ENCODE data around the gene RYK.

The RYK gene

DNA sequence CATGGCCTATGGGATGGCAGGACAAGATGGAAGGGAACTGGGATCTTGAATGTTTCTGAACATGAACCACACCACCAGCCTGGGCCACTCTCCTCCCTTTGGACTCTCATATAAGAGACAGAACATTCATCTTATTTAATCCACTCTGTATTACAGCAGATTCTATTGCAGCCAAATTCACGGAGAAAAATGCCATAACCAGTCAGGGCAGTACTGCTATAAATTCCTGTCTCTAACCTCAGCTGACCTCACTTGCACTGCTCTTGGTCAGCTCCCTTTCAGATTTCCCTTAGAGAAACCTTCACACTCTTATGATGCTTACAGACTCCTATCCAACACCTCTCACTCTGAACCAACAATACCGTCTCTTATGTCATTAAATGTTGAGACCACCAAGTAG, 101.4 kb downstream of the RYK start:
- DNase-seq (ENCODE audit: low read depth in 2 of 2) = no peak

DNA sequence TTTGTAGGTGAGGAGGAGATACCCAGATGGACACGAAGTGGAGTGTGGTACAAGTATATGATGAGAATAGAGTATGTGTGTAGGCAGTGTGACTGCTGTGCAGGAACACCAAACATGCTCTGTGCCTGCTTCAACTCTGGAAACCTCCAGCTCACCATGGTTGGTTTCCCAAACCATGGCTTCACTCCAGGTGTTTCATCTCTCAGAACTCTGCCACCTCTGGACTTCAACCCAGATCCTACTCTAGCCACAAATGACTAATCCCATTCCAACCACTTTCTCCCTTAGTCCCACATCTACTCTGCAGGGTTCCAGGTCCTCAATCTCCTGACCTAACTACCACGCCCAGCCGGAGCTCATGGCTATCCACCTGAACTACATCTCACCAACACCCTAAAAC, 102.1 kb downstream of the RYK start:
- no peak for DNase-seq (ENCODE audit: low read depth in 2 of 2)

DNA sequence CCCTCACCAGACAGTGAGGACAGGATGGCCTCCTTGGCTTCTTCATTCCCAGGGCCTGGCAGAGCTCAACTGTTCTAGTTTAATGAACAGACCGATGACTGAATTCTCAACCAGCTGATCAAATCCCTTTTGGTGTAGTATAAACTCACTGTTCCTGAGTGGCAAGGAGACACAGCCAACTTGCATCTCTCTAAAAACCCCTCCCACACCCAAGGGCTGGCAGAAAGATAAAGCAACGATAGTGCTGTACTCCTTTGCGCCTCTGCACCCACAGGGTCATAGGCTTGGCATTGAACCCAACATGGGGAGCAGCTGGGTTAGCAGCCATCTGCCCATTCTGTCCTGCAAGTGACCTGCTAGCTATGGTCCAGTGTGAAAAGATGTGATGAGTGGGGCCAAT, 103.2 kb downstream of the RYK start:
- DNase-seq (ENCODE audit: low read depth in 2 of 2) = no peak

DNA sequence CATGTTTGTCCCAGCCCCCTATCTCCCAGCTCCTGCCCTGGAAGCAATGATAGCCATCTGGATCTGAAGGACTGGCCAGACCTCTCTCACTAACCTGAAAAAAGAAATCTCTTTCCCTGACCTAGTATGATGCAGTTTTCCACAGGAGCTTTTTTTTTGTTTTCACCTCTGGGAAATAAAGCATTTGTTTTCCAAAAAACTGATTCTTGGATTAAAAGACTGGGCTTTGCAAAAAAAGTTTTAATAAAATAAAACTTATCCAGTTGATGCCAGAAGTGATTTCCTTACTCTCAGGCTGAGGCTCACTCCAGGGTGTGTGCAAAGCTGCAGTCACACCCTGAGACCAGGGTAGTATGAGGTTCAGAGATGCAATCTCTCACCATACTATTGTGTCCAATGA, 104.0 kb downstream of the RYK start:
- no peak for DNase-seq (ENCODE audit: low read depth in 2 of 2)

DNA sequence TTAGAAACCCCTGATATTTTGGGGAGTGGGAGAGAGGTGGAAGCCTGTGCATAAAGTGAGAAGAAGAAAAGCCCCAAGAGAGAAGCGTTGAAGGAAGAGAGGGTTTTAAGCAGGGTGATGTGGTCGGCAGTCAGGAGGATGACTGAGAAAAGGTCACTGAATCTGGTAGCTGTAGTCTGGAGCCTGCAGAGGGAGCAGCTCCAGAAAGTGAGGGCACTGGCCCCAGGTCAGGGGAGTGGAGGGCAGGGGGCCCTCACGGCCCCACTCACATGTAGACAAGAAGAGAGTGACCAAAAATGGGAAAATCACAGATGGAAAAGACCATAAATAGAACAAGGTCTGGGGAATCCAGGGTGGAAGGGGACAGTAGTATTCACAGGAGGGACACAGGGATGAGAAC, 105.5 kb downstream of the RYK start:
- no peak for DNase-seq (ENCODE audit: low read depth in 2 of 2)

DNA sequence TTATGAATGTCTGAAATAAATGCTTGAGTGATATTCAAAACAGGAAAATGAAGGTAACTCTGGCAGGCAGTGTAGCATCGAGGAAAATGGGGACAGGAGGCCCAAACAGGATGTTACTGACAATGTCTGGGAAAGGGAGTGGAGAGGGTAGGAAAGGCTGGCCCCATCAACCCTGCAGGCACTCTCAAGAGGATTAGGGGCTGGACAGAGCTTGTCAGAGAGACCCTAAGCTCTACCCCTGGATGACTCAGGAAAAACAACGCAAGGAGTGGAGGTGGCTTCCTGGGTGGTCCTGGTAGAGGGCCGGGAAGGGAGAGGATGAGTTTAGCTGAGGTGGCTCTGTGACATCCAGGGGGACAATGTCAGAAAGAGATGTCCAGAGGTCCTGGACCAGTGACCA, 106.0 kb downstream of the RYK start:
- DNase-seq (ENCODE audit: low read depth in 2 of 2) = no peak

DNA sequence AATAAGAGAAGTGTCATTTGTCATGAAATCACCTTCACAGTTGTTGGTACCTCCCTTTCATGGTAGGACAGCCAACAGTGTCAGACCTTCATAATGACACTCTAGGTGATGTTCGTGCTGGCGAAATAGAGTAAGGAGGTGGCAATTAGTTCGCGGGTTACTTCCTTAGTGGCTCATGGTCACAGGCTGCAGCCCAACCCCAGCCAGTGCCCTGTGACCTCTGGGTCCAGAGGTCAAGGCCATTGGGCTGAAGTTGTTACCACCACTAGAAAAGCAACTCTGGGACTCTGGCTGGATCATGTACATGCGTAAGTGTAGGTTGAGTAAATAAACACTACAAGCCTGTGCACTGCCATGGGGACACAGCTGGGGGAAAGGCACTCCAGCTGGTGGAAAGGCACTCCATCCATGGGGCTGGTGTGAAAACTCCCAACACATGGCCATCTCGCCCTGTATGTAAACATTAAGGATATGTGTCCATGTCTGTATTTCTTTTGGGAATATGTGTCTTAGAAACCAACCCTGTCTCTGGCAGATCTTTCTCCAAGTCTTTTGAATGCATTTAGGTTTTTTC, 106.7 kb downstream of the RYK start:
- DNase-seq (ENCODE audit: low read depth in 2 of 2) = no peak

DNA sequence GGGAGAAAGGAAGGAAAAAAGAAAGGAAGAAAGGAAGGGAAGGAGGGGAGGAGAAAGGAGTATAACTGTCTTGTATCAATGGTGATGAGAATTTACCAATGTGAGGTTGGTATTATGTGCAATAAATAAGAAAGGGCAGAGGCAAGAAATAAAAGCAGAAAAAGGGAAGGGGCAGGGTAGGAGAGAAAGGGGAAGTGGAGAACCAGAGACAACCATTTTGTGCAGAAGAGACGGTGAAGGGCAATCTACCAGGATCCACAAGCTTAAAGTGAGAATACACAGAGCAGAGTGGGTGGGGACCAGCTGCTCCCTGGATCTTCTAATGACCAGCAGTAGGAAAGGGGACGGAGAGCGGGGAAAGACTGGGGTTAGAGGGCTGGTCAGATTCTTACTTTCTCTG, 114.1 kb downstream of the RYK start:
- no peak for DNase-seq (ENCODE audit: low read depth in 2 of 2)

DNA sequence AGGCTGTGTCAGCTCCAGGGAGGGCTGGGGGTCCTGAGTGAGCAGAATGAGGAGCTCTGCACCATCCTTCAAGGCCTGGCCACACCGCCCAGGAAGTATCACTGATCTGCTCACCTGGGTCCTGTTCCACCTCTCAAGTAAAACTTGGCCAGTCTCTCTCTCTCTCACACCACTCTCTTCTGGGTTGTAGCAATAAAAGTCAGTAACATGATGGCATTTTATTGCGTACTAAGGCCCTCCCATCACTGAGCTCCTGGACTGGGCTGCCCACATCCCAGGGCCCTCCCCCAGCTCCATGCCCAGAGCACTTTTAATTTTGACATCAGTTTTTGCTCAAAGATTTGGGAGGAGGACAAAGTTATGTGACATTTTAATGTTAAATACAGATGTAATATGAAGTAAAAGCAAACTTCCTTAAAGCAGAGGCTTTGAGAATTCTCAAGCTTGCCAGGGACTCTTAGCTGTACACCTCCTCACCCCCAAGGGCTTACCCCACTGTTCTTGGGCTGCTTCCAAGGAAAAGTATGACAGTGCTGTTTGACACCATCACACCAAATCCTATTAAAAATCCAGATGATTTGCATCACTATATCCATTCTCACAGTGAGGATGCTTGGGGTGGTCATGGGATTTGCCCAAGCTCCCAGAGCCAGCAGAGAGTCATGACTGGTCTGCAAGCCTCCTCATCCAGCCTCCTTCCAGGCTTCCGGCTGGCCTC, 115.8 kb downstream of the RYK start:
- no peak for DNase-seq (ENCODE audit: low read depth in 2 of 2)

DNA sequence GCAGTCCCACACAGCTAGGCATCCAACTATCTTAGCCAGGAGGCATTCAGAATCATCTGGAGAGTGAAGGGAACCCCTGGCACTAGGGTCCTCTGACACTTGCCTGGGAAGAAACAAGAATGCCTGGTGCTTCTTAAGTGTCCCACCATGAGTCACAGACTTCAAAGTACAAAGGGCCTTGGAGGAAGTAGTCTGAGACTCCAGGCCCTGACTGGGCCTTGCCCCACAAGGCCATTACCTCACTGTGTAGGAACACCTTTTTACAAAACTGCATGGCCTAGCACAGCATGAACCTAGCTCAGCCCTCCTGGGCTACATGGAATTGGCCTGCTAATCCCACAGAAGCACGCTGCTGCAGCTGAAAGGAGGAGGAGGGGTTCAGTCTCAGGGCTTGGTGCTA, 116.4 kb downstream of the RYK start:
- DNase-seq (ENCODE audit: low read depth in 2 of 2) = no peak

DNA sequence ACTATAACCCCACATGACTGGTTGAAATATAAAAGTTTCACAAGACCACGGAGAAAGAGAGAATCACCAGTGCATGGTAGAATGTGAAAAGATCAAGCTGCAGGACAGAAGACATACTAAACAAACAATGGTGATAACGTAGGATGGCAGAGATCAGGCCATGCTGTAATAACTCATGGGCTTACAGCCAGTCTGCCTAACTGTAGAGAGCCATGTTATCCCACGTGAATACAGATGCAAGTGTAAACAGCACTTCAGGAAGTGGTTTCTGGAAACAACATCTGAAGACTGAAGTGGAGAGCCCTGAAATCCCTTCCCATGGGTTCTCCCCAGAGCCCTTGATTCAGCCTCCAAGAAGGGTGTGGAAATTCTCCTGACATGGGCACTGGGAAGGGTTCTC, 117.7 kb downstream of the RYK start:
- no peak for DNase-seq (ENCODE audit: low read depth in 2 of 2)

DNA sequence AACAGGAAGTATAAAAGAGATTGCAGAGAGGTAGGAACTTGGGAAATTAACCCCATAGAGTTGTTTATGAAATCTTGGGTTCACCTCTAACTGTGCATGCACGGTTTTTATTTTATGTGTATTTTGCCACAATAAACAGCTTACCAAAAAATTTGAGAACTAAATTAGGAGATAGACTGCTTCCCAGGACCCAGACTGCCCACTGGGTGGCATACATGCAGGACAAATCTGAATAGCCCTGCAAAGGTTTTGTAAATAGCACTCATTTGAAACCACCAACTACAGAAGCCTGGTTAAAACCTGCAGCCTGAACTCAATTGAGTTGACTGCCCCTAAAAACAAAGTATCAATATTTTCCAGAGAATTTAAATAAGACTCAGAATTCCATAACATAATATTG, 124.5 kb downstream of the RYK start:
- no peak for DNase-seq (ENCODE audit: low read depth in 2 of 2)

DNA sequence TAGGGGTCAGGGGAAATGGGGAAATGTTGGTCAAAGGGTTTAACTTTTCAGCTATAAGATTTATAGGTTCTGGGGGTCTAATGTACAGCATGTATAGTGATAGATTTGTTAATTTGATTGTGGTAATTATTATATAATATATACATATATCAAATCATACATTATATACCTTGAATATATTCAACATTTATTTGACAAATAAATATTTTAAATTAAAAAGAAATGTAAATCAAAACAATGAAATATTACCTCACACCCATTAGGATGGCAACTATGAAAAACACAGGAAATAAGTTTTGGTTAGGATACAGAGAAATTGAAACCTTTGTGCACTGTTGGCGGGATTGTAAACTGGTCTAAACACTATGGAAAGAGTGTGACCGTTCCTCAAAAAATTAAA, 135.9 kb downstream of the RYK start:
- no peak for DNase-seq (ENCODE audit: low read depth in 2 of 2)

DNA sequence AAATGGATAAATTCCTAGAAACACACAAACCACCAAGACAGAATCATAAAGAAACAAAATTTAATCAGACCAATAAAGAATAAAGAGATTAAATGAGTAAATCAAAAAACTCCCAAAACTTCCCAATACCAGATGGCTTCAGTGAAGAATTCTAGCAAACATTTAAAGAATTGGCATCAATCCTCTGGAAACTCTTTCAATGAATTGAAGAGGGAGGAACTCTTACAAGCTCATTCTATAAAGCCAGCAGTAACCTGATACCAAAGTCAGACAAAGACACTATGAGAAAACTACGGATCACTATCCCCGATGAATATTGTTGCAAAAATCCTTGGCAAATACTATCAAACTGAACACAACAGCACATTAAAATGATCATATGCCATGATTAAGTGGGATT, 139.0 kb downstream of the RYK start:
- DNase-seq (ENCODE audit: low read depth in 2 of 2) = no peak

DNA sequence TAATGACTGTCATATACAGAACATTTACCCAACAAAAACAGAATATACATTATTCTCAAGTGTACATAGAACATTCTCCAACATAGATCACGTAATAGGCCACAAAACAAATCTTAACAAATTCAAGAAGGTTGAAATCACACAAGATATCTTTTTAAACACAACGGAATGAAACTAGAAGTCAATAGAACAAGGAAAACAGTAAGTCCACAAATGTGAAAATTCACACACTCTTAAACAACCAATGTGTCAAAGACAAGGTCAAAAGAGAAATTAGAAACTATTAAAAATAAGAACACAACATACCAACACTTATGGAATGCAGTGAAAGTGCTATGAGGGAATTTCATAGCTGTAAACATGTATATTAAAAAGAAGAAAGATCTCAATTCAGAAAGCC, 139.7 kb downstream of the RYK start:
- DNase-seq (ENCODE audit: low read depth in 2 of 2) = no peak
